GM19324 (cell line): Measurements from ENCODE around the gene PRKCB.
"Not testable (repeated sequence)": the region's sequence is repeated elsewhere in the genome, so short reads cannot be mapped to it uniquely, and the experiment has no call there.

Source experiments
- ATAC-seq: cut with Tn5 transposase; IDR thresholded peaks from one replicate; pipeline ENCODE4 v1.9.1; 2021; ENCODE audit warnings: mild to moderate bottlenecking, moderate library complexity; ENCODE audit not compliant: unreplicated experiment, low FRiP score

PRKCB gene

GRCh38 chr16:23994615-23995014 lies 158.8 kb downstream of the PRKCB start:
- ATAC-seq, result no peak

GRCh38 chr16:23996258-23996955 lies 160.6 kb downstream of the PRKCB start:
- no peak for ATAC-seq

- ATAC-seq, result no peak
Observed at GRCh38 chr16:23998771-23999170, 163.0 kb downstream of the PRKCB start.

- ATAC-seq, result no peak
Observed at GRCh38 chr16:23999663-24000062, 163.9 kb downstream of the PRKCB start.

GRCh38 chr16:24001710-24002109 lies 165.9 kb downstream of the PRKCB start:
- no peak for ATAC-seq

- no peak for ATAC-seq
Observed at GRCh38 chr16:24002619-24003018, 166.8 kb downstream of the PRKCB start.

GRCh38 chr16:24005577-24005976 lies 169.8 kb downstream of the PRKCB start:
- ATAC-seq, result no peak

GRCh38 chr16:24007391-24007790 lies 171.6 kb downstream of the PRKCB start:
- ATAC-seq, result no peak

GRCh38 chr16:24007934-24008333 lies 172.2 kb downstream of the PRKCB start:
- no peak for ATAC-seq

- no peak for ATAC-seq
Observed at GRCh38 chr16:24009098-24009497, 173.3 kb downstream of the PRKCB start.

GRCh38 chr16:24009955-24010354 lies 174.2 kb downstream of the PRKCB start:
- ATAC-seq, result no peak

GRCh38 chr16:24010440-24011089 lies 174.8 kb downstream of the PRKCB start:
- no peak for ATAC-seq

GRCh38 chr16:24011237-24011636 lies 175.5 kb downstream of the PRKCB start:
- ATAC-seq, result no peak

GRCh38 chr16:24013054-24013636 lies 177.4 kb downstream of the PRKCB start:
- no peak for ATAC-seq

GRCh38 chr16:24013864-24014645 lies 178.3 kb downstream of the PRKCB start:
- peak; percentile 89 for ATAC-seq

GRCh38 chr16:24014955-24015354 lies 179.2 kb downstream of the PRKCB start:
- ATAC-seq, result not testable (repeated sequence)

- ATAC-seq, result no peak
Observed at GRCh38 chr16:24015923-24016322, 180.1 kb downstream of the PRKCB start.

GRCh38 chr16:24018485-24018884 lies 182.7 kb downstream of the PRKCB start:
- no peak for ATAC-seq

GRCh38 chr16:24022797-24023196 lies 187.0 kb downstream of the PRKCB start:
- ATAC-seq, result no peak

GRCh38 chr16:24023621-24024020 lies 187.8 kb downstream of the PRKCB start:
- ATAC-seq, result no peak

- no peak for ATAC-seq
Observed at GRCh38 chr16:24024971-24025370, 189.2 kb downstream of the PRKCB start.
